ENCODE results near the gene ACAT2.

DNA sequence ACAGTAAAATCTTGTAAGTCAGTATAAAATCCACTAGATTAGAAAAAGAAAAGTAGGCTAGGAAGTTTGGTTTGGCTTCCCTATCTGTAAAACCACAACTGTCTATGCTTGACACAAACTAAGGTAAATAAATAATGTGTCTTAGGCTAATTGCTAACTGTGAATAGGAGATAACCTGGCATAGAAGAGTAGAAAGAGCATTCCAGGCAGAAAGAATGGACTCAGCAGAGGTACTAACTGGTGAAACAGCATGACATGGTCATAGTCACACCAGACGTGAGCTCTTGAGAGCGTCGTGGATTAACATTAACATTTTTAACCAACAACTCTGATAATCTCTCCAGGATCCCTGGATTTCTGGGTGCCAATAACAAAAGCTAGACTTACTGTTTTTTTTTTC is 43.2 kb upstream of the ACAT2 start:
- TF ChIP-seq, protein P1, sequence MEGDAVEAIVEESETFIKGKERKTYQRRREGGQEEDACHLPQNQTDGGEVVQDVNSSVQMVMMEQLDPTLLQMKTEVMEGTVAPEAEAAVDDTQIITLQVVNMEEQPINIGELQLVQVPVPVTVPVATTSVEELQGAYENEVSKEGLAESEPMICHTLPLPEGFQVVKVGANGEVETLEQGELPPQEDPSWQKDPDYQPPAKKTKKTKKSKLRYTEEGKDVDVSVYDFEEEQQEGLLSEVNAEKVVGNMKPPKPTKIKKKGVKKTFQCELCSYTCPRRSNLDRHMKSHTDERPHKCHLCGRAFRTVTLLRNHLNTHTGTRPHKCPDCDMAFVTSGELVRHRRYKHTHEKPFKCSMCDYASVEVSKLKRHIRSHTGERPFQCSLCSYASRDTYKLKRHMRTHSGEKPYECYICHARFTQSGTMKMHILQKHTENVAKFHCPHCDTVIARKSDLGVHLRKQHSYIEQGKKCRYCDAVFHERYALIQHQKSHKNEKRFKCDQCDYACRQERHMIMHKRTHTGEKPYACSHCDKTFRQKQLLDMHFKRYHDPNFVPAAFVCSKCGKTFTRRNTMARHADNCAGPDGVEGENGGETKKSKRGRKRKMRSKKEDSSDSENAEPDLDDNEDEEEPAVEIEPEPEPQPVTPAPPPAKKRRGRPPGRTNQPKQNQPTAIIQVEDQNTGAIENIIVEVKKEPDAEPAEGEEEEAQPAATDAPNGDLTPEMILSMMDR (IDR thresholded peaks at IDR 0.05) = no peak
- TF ChIP-seq POLR2A (IDR thresholded peaks at IDR 0.05) = no peak

Data from heart left ventricle (tissue), 13 donors.